Measurements from ENCODE around the gene MOG. TPM values are rescaled to one million over a fixed set of nuclear protein-coding genes. Genes with fewer than 3 reads are reported as not detected.

MOG gene
- total and polyA plus RNA-seq, 2 donors (not counting 1 experiment from before 2014, with no cell fraction given) = not detected

DNA sequence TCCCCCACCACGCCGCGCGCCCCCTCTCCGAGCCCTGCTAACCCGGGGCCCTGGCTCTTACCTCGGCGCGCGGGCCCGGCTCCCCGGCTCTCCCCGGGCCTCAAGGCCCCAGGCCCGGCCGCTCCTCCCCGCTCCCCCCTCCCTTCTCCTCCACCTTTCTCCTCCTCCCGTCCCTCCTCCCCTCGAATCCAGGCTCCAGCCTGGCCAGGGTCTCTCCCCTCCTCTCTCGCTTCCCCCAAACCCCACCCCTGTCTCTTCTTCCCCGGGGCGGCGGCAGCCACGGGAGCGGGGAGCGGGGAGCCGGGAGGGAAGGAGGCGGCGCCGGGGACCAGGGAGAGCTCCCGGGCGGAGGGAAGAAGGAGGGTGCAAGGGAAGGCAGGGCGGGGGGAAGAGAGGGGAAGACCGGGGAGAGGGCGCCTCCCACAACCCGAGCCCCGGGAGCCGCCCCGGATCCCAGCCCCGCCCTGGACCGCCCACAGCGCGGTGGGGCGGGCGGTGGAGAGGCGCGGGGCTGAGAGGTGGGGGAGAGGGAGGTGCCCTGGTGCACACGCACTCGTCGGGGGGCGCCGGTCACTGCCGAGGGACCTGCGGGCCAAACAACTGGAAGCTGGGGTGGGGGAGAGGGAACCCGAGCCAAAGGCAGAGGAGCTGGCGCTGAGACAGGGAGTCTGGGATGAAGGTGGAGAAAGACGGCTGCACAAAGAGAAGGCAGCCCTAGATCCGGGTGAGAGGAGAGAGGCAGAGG, 23.9 kb upstream of the MOG start, which contains the start of gene GABBR1:
Gene GABBR1 (minus strand): TSS at position 395 of the 745 bp plus-strand sequence. CDS start 798 bp downstream, outside the sequence.
- ATAC-seq (ENCODE audit: low read depth) = peak; percentile 82
- Mint-ChIP-seq H3K27ac (peak within 1 kb of the TSS; percentile 99), H3K9me3 (ENCODE audit: insufficient read depth) (no peaks in the 10 kb centered on the region), H3K27me3 (no peaks in the 10 kb centered on the region), H3K4me3 (peak within 1 kb of the TSS; percentile 94), H3K4me1 (peaks cover 68% of the 10 kb centered on the region)
- no peak for TF ChIP-seq EZH2 (IDR thresholded peaks at IDR 0.05; ENCODE audit: borderline replicate concordance, insufficient read depth, low read depth, low read length, poor library complexity, severe bottlenecking)
- TF ChIP-seq, protein P1, sequence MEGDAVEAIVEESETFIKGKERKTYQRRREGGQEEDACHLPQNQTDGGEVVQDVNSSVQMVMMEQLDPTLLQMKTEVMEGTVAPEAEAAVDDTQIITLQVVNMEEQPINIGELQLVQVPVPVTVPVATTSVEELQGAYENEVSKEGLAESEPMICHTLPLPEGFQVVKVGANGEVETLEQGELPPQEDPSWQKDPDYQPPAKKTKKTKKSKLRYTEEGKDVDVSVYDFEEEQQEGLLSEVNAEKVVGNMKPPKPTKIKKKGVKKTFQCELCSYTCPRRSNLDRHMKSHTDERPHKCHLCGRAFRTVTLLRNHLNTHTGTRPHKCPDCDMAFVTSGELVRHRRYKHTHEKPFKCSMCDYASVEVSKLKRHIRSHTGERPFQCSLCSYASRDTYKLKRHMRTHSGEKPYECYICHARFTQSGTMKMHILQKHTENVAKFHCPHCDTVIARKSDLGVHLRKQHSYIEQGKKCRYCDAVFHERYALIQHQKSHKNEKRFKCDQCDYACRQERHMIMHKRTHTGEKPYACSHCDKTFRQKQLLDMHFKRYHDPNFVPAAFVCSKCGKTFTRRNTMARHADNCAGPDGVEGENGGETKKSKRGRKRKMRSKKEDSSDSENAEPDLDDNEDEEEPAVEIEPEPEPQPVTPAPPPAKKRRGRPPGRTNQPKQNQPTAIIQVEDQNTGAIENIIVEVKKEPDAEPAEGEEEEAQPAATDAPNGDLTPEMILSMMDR (IDR thresholded peaks at IDR 0.05) = no peak
- WGBS (ENCODE audit: insufficient coverage) = under 1% methylated on average over 45 of the region's 57 CpGs
- peak; percentile 78 for DNase-seq
- peaks cover 22% of the 10 kb centered on the region for H4K20me1 ChIP-seq (ENCODE audit: control insufficient read depth, insufficient read depth, low read length, poor library complexity, severe bottlenecking)
- H3K36me3 ChIP-seq (replicated peaks in 1 of 2; ENCODE audit: control extremely low read depth in 1 of 2, control insufficient read depth in 1 of 2, extremely low read depth in 1 of 2, insufficient read depth in 2 of 2, low read length in 1 of 2) = peaks cover 0 to 6% of the 10 kb centered on the region in 2 experiments
- peak within 1 kb of the TSS; percentile 91 for H3K9ac ChIP-seq (ENCODE audit: low read length)
- peaks cover 15% of the 10 kb centered on the region for H3K79me2 ChIP-seq (ENCODE audit: control insufficient read depth, insufficient read depth, low read length)
- intact Hi-C loops (cut with micrococcal nuclease) = loop anchor here (1.0 kb wide), 1 partner anchor 16 kb away; no protein-coding TSS in a partner anchor
- POLR2A ChIA-PET = interaction anchor here (0.5 to 3.1 kb wide), 8 partner anchors 9 to 1553 kb away, joined by 3 to 30 read pairs (median 6); partner anchors contain the start of gene ZNF165
- CTCF ChIA-PET = interaction anchor here (0.5 to 13.5 kb wide), 5 partner anchors 12 to 879 kb away, joined by 3 to 226 read pairs (median 4); no protein-coding TSS in a partner anchor
- H2AFZ ChIP-seq (ENCODE audit: insufficient read depth, low read depth, low read length, poor library complexity, severe bottlenecking) = peak within 1 kb of the TSS; percentile 98
- peaks cover 33 to 63% of the 10 kb centered on the region in 2 donors for H3K4me1 ChIP-seq (ENCODE audit: control insufficient read depth in 2 of 2, insufficient read depth in 2 of 2, low read length in 2 of 2)
- no peaks in the 10 kb centered on the region for H3K27me3 ChIP-seq (replicated peaks in 1 of 4; ENCODE audit: control extremely low read depth in 1 of 4, control insufficient read depth in 3 of 4, insufficient read depth in 4 of 4, low read length in 3 of 4)
- no peaks in the 10 kb centered on the region for H3K9me3 ChIP-seq (ENCODE audit: control extremely low read depth in 1 of 3, control insufficient read depth in 2 of 3, insufficient read depth in 1 of 3, low read length in 2 of 3)
- peak within 1 kb of the TSS; percentile 45 to 96 (median 93) for H3K4me3 ChIP-seq (ENCODE audit: control extremely low read depth in 1 of 5, extremely low read depth in 1 of 5, insufficient read depth in 1 of 5, low read depth in 2 of 5, low read length in 4 of 5)
- peak within 1 kb of the TSS; percentile 86 for H3K27ac ChIP-seq (ENCODE audit: low read length in 2 of 2)
- peak within 1 kb of the TSS; percentile 98 for H3K4me2 ChIP-seq (replicated peaks; ENCODE audit: low read depth, low read length, poor library complexity, severe bottlenecking)

Data from B cell (primary cell).